HG03108 (cell line): ENCODE results near the gene GMEB2.
"Not testable (repeated sequence)": the region's sequence is repeated elsewhere in the genome, so short reads cannot be mapped to it uniquely, and the experiment has no call there.

ENCODE experiments used
- ATAC-seq: cut with Tn5 transposase; IDR thresholded peaks from one replicate; pipeline ENCODE4 v1.9.1; 2021; ENCODE audit warnings: moderate library complexity; ENCODE audit not compliant: unreplicated experiment

GMEB2 gene

DNA sequence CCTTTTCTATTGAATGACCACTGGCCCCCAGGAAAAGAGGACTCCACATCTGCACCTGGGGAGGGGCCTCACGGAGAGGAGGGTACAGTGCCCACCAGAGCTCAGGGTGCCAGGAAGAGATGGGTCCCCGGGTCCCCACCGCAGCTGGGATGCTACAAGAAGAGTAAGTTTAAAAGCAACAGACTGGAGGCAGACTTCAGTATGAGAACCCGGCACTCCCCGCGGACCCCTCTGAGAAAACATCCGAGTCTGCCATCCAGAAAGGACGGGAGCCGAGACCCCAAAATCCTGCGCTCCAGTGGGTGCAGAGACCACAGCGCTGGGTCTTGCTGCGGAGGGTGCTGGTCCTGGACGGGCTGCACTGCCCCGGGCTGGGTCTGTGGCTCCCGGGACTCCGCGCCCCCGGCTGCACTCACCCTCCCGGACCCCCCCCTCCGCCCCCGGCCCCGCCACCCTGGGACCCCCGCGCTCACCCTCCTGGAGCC lies 53.2 kb downstream of the GMEB2 start:
- no peak for ATAC-seq

DNA sequence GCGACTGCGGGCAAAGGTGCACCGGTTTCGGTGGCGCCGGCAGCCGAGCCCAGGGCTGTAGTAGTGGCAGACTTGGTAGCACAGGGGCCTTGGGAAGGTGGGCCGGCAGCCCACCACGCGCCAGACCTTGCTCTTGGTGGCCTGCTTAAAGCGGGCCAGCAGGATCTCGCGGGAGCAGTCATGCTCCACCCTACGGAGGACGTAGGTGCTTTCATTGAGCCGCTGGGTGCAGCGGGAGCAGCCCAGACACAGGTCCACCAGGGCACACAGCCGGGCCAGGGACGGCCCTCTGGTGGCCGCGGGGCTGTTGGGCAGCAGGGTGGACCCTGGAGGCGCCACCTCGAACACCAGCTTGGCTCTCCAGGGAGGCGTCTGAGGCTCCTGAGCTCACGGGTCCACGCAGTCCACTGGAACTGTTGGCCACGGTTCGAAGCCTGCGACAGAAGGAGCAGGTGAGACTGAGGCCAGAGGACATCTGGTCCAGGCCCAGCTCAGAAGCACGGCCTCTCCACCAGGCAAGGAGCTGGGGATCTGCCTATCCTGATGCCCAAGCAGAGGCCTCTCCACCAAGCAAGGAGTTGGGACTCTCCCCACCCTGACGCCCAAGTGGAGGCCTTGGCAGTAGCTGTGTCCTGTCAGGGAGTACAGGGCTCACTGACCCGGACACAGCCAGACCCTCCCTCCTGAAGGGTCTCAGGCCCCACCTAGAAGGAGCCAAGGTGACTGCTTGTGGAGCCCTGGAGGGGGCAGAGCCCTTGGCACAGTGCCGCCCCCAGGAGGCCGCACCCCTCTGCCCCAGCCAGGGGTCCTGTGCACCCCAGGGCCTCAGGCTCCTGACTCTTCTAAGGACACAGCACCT lies 53.9 kb downstream of the GMEB2 start:
- ATAC-seq = no peak

GRCh38 chr20:63572071-63572787 lies 54.7 kb downstream of the GMEB2 start:
- no peak for ATAC-seq

GRCh38 chr20:63571087-63571478 lies 55.8 kb downstream of the GMEB2 start:
- ATAC-seq = not testable (repeated sequence)

GRCh38 chr20:63570281-63571086 lies 56.4 kb downstream of the GMEB2 start:
- no peak for ATAC-seq

DNA sequence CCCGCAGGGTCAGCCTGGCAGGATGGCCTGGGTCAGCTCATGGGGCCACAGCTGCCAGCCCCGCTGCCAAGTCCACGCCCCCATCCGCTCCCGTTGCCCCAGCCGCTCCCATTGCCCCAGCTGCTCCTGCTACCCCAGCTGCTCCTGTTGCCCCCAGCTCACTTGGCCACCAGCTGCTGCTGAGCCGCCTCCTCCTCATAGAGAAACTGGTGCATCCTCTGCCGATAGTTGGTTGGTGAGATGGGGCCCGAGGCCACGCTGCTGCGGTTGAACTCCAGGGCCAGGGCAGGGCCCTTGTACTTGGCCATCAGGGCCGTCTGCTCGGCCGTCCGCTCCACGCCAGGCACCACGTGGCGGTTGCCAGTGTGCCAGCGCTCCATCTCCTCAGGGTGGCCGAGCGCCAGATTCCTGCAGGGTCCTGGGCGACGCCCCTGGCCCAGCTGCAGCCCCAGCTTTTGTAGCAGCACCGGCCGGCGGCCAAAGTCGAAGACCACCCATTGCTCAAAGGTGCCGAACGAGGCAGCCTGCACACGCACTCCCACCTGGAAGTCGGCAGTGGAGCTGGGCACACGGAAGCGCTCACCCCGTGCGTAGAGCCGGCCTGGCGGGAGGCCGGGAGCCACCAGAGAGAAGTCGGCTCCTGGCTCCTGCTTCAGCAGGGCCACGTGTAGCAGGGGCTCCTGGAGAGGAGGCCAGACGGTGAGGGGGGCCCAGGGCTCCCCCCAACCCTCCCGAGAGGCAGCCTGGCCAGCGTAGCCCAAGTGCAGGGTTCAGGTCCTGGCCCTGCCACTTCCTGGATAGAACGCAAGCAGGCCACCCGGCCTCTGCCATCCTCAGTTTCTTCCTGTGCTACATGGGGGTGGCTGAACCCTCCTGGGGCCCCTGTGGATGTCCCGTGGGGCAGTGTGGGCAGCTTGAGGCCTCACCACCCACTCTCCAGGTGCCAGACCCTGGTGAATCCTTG lies 57.6 kb downstream of the GMEB2 start:
- no peak for ATAC-seq

DNA sequence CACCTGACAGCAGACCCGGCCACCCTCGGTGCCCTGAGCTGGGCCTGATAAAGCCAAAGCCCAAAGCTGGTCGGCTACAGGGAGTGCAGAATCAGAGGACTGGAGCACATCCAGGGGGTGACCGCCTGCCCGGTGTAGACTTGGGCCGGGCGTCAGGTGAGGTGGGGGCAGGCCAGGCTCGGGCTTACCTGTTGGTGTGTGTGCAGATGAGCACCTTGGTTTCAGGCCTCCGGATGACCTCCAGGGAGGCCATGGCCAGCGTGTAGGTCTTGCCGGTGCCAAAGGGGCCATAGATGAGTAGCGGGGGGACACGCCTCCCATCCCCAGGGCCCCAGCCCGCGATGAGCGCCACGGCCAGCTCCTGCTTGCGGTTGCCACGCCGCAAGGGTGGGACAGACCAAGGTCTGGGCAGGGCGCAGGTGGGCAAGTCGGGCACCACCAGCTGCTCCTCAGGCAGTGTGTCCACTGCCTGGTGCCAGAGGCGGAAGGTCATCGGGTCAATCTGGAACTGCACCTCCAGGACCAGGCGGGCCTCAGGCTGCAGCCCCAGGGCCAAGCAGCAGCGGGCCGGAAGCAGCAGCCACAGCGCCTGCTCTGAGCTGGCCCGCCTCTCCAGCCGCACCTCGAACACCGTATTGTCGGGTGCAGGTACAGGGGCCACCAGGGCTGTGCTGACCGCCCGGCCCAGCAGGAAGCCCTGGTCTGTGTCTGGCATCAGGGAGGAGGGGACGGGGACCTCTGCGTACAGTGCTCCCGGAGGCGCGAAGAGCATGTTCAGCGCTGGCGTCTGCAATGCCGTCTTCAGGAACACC lies 58.5 kb downstream of the GMEB2 start:
- ATAC-seq = no peak

DNA sequence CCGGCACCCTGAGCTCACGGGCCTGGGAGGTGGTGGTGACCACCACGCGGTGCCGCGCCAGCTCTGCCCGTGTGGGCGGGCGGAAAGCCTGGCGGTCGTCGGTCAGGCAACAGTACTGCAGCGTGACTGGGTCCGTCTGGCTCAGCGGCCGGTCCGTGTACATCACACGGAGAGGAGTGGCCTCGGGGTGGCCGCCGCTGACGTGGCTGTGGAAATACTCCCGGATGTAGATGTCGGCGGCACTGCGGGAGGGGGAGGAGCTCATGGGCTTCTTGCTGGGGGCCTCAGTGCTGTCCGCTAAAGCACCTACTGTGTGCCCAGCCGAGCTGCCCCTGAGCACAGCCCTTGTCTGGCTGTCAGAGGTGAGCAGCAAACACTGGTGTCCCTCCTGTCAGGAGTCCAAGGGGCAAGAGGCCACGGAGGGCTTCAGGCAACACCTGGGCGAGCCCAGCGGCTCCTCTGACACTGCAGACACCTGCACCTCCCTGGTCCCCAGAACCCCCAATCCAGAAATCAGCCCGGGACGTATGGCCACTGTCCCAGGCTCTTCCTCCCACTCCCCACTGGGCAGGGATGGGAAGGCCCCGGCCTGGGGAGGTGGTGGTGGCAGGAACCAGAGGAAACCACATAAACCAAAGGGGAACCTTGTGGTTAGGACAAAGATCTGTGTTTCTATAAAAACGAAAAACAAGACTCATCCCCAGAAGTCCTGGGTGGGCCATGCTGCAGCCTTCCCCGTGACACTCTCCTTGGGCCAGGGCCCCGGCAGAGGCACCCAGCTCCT lies 59.3 kb downstream of the GMEB2 start:
- peak; percentile 59 for ATAC-seq

DNA sequence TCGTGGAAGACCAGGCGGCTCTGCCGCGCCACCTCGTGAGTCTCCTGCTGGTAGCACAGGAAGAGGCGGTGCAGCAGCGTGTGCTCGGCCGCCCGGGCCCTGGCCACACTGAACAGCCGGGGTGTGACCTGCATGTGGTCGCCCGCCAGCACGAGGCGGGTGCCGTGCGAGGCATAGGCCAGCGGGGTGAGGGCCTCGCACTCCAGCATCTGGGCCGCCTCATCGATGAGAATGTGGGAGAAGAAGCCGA lies 59.8 kb downstream of the GMEB2 start:
- ATAC-seq = no peak

GRCh38 chr20:63566395-63567135 lies 60.3 kb downstream of the GMEB2 start:
- ATAC-seq = no peak

DNA sequence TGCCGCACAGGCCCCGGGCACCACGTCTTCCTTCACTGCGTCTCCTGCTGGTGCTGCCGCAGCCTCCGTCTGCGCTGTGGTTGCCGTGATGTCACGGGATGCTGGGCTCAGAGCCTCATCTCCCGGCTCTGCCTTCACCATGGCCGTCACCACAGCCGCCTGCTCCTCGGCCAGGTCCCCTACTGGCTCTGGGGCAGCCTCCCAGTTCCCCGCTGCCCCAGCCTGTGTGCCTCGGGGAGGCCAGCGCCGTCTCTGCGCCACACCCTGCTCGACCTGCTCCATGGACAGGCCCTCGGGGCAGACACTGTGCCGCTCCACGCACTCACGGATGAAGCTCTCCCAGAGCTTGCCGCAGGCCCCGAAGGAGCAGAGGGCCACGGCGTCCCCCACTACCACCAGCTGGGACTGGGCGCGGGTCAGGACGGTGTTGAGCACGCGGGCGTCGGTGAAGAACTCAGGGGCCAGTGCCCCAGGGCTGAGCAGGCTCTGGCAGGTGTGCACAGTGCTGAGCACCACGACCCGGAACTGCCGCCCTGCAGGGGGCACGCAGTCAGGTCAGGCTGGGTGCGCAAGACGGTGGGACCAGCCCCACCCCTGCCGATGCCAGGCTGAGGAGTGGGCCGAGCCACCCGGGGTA lies 61.1 kb downstream of the GMEB2 start:
- ATAC-seq = no peak

GRCh38 chr20:63565021-63565698 lies 61.7 kb downstream of the GMEB2 start:
- ATAC-seq = no peak

DNA sequence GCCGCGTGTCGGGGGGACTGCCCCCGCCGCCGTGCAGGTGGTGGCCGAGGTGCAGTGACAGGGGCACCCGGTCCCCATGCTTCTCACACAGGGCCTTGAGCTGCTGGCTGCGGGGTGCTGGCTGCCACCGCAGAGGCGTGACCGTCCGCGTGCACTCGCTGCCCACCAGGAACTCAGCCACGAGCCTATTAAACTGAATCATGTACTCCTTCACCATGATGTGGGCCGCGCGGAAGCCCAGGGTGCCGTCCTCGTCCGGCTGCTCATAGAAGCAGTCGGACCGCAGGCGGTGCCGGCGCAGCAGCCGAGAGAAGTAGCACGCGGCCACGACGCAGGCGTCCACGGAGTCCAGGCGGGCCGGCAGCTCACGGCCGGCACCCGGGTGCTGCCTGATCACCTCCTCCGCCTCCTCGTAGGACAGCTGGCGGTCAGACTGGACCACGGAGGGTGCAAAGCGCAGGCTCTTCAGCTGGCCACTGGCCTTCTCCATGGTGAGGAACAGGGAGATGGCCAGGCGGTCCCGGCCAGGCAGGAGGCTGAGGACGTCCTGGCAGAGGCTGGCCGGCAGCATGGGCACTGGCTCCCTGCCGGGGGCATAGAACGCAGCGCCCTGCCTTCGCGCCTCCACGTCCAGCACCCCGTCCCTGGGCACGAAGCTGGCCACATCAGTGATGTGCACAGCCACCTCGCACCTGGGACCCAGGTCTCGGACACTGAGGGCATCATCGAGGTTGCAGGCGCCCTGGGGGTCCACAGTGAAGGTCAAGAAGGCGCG lies 62.7 kb downstream of the GMEB2 start:
- no peak for ATAC-seq

- ATAC-seq = no peak
These were observed 63.5 kb downstream of the GMEB2 start for GRCh38 chr20:63563225-63563935.

DNA sequence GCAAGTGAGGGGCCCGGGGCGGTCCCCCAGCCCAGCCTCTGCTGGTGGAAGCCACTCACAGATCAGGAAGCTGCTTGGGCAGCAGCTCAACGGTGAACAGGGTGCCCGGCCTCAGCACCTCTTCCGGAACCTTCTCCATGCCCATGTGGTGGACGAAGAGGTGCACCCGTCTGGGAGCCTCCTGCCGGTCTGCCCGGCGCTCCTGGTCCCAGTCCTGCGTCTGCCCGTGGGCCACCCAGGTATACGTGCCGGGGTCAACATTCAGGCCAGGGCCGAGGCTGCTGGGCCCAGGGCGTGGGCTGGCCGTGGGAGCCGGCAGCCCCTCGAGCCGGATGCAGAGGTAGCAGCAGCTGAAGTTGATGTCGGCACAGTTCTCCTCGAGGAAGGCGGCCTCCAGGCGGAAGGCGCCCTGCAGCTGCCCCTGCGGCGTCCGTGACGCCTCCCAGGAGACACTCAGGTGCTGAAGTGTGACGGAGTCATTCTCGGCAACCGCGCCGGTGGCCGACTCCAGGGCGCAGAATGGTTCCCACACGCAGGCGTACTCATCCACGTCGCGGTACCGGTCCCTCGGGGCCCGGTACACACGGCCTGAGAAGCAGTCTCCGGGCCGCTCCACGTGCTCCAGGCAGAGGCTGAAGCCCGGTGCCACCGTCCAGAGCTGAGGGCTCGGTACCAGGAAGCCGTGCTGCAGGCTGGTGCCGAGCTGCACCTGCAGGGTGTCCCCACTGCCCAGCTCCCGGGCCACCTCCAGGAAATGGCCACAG lies 64.3 kb downstream of the GMEB2 start:
- ATAC-seq = no peak
